Liver (tissue), 9 donors: ENCODE results near the gene STAMBPL1. TPM values are rescaled to one million over a fixed set of nuclear protein-coding genes. Genes with fewer than 3 reads are reported as not detected.

Experiments
- DNase-seq: peaks from one replicate; pipeline ENCODE4 v3.0.0-alpha.2; 2017; ENCODE audit warnings: low spot score
- H3K27ac ChIP-seq, 2 donors: one replicate each; pipeline ENCODE4 v1.7.0; 2013; ENCODE audit warnings: inconsistent platforms in 2 of 2, low read length in 2 of 2, control low read depth in 1 of 2, low read depth in 1 of 2, mild to moderate bottlenecking in 1 of 2
- H3K27me3 ChIP-seq, 4 donors: one replicate each; pipeline versions ENCODE4 v1.6.1 to v1.7.0; 2013; ENCODE audit warnings: low read length in 3 of 4, inconsistent platforms in 1 of 4, mild to moderate bottlenecking in 1 of 4, moderate library complexity in 1 of 4; ENCODE audit not compliant: control insufficient read depth in 4 of 4, insufficient read depth in 4 of 4
- H3K36me3 ChIP-seq, 4 donors: one replicate each; pipeline versions ENCODE4 v1.6.1 to v1.7.0; 2013; ENCODE audit warnings: low read length in 3 of 4, mild to moderate bottlenecking in 3 of 4, low read depth in 1 of 4, moderate library complexity in 1 of 4; ENCODE audit not compliant: control insufficient read depth in 4 of 4, insufficient read depth in 3 of 4
- H3K4me1 ChIP-seq, 4 donors: one replicate each; pipeline versions ENCODE4 v1.6.1 to v1.7.0; 2013; ENCODE audit warnings: low read length in 3 of 4, mild to moderate bottlenecking in 3 of 4, moderate library complexity in 1 of 4; ENCODE audit not compliant: control insufficient read depth in 4 of 4, insufficient read depth in 4 of 4
- H3K4me3 ChIP-seq, 3 donors: one replicate each; pipeline versions ENCODE4 v1.6.1 to v1.7.0; 2013; ENCODE audit warnings: low read length in 3 of 3, control low read depth in 1 of 3, low read depth in 1 of 3, mild to moderate bottlenecking in 1 of 3
- H3K9ac ChIP-seq, 2 donors: one replicate each; pipeline ENCODE4 v1.7.0; 2013; ENCODE audit warnings: low read length in 2 of 2, mild to moderate bottlenecking in 2 of 2, moderate library complexity in 2 of 2, control low read depth in 1 of 2, low read depth in 1 of 2
- H3K9me3 ChIP-seq, 4 donors: one replicate each; pipeline versions ENCODE4 v1.6.1 to v1.7.0; 2013; ENCODE audit warnings: low read length in 3 of 4; ENCODE audit not compliant: control insufficient read depth in 4 of 4
- EGR1 ChIP-seq, 2 donors: IDR thresholded peaks; 2 replicates each; pipeline ENCODE4 v1.6.1; 2016 to 2018; ENCODE audit warnings: antibody characterized with exemption in 2 of 2, low read depth in 2 of 2
- FOXA1 ChIP-seq: IDR thresholded peaks from 2 replicates; pipeline ENCODE4 v1.6.1; 2016; ENCODE audit warnings: antibody characterized with exemption
- FOXA2 ChIP-seq: IDR thresholded peaks from 2 replicates; pipeline ENCODE4 v1.6.1; 2016; ENCODE audit warnings: antibody characterized with exemption
- HNF4A ChIP-seq, 2 donors: conservative IDR thresholded peaks; 2 replicates each; pipeline ENCODE4 v1.6.1; 2016; ENCODE audit warnings: antibody characterized with exemption in 2 of 2, mild to moderate bottlenecking in 2 of 2
- HNF4G ChIP-seq: IDR thresholded peaks from 2 replicates; pipeline ENCODE4 v1.6.1; 2016; ENCODE audit warnings: antibody characterized with exemption
- JUND ChIP-seq, 2 donors: IDR thresholded peaks; 2 replicates each; pipeline ENCODE4 v1.6.1; 2016; ENCODE audit warnings: antibody characterized with exemption in 2 of 2
- NR2F2 ChIP-seq: IDR thresholded peaks from 2 replicates; pipeline ENCODE4 v1.6.1; 2016; ENCODE audit warnings: antibody characterized with exemption
- RAD21 ChIP-seq, 2 donors: IDR thresholded peaks; 2 replicates each; pipeline ENCODE4 v1.6.1; 2016; ENCODE audit warnings: antibody characterized with exemption in 2 of 2, mild to moderate bottlenecking in 2 of 2
- RXRA ChIP-seq, 2 donors: IDR thresholded peaks; 2 replicates each; pipeline ENCODE4 v1.6.1; 2017 to 2018; ENCODE audit warnings: antibody characterized with exemption in 2 of 2, mild to moderate bottlenecking in 1 of 2
- SP1 ChIP-seq: IDR thresholded peaks from 2 replicates; pipeline ENCODE4 v1.6.1; 2018; ENCODE audit warnings: antibody characterized with exemption, mild to moderate bottlenecking
- TAF1 ChIP-seq: conservative IDR thresholded peaks from 2 replicates; pipeline ENCODE4 v1.6.1; 2016; ENCODE audit warnings: antibody characterized with exemption, mild to moderate bottlenecking
- YY1 ChIP-seq: IDR thresholded peaks from 2 replicates; pipeline ENCODE4 v1.6.1; 2016; ENCODE audit warnings: antibody characterized with exemption, mild to moderate bottlenecking
- ZBTB33 ChIP-seq: IDR thresholded peaks from 2 replicates; pipeline ENCODE4 v1.6.1; 2016; ENCODE audit warnings: antibody characterized with exemption
- WGBS: extraction: QIAGEN DNeasy Blood & Tissue Kit; methylation state at CpG from one replicate; pipeline ENCODE4 v1.1.7; 2013; 5-methylcytosine and 5-hydroxymethylcytosine counted together
- polyA plus RNA-seq, 2 donors: library from polyadenylated mRNA; stranded (reverse) in 1 of 2; unstranded in 1 of 2; fragments of 200-250 nt in 1 of 2; fragments of >200 nt in 1 of 2; fragmentation: Nextera tagmentation in 1 of 2; extraction: Ambion mirVana in 1 of 2; gene quantifications; one replicate each; pipeline versions ENCODE4 v1.2.1 to v1.2.3, GENCODE V29; 2013 to 2015
- total RNA-seq, 2 donors: library from RNA; depleted of rRNA; stranded (reverse); fragments of >200 nt; gene quantifications; one replicate each; pipeline ENCODE4 v1.2.3, GENCODE V29; 2014
- TF ChIP-seq, protein P1 (sequence below): fragments of 150-350 bp; IDR thresholded peaks from 2 replicates; pipeline ENCODE4 v1.5.1; 2017; ENCODE audit warnings: improper control_type of control experiment, low read depth, low read length; ENCODE audit not compliant: missing input control
- TF ChIP-seq, protein P2 (sequence below): IDR thresholded peaks from 2 replicates; pipeline ENCODE4 v1.6.1; 2016; ENCODE audit warnings: antibody characterized with exemption, mild to moderate bottlenecking
- TF ChIP-seq, protein P3 (sequence below): IDR thresholded peaks from 2 replicates; pipeline ENCODE4 v1.6.1; 2016; ENCODE audit warnings: antibody characterized with exemption
- donor health status: healthy.
- donor health status: healthy.
- donor health status: healthy.
- donor health status: healthy.
- donor health status: healthy.

The STAMBPL1 gene
- total and polyA plus RNA-seq, 4 donors, result 1.3 to 8.0 (median 3.7) TPM

DNA sequence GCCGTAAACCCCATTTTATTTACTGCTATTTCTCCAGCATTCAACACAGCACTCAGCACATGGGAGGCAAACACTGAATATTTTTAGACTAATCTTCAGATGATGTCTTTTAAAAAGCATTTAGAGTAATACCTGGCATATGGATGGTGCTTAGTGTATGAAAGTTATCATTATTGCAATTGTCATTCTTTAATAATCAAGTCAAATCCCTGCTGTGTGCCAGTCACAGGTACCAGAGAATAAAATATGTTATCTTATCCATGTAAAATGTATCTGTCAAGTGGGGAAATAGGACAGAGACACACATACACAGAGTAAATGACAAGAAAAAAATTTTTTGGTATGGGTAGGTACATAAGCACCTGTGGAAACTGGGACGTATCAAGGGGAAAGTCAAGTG, 46.9 kb upstream of the STAMBPL1 start:
- 94% methylated on average over 2 of the region's 2 CpGs for WGBS
- Histone ChIP-seq H3K4me3 (no peak overlapping the region), H3K27me3 (no peaks in the 10 kb centered on the region), H3K36me3 (no peaks in the 10 kb centered on the region), H3K27ac (no peak overlapping the region), H3K9ac (no peak overlapping the region), H3K4me1 (peaks cover 0 to 3% (median under 1%) of the 10 kb centered on the region in 4 donors), H3K9me3 (no peaks in the 10 kb centered on the region)
- DNase-seq, result no peak
- TF ChIP-seq TAF1 (no peak), YY1 (no peak), FOXA1 (no peak), SP1 (no peak), RXRA (IDR thresholded peaks at IDR 0.05) (no peak), EGR1 (IDR thresholded peaks at IDR 0.05; ENCODE audit: low read depth in 2 of 2) (no peak), NR2F2 (no peak), JUND (IDR thresholded peaks at IDR 0.05) (no peak), HNF4A (conservative IDR thresholded peaks at IDR 0.05) (no peak), ZBTB33 (no peak), FOXA2 (no peak), RAD21 (IDR thresholded peaks at IDR 0.05) (no peak)

DNA sequence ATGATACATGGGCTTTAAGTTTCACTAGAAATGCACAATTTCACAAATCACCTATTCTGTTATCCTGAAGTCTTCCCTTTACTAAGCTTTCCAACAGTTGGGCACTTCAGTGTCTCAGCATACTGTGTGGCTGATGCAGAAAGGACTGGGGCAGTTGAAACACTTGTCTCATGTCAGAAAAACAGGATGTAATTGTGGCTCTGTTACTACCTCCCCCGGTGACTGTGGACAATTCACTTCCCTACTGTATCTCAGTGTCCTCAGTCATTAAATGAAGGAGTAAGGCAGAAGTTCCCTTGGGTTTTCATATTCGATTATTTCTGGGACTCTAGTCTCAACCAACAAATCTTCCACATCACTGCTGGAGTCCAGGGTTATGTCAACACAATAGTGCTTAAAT, 46.3 kb upstream of the STAMBPL1 start:
- H3K9ac ChIP-seq, result no peak overlapping the region
- no peaks in the 10 kb centered on the region for H3K36me3 ChIP-seq
- no peaks in the 10 kb centered on the region for H3K4me1 ChIP-seq
- WGBS, result 48% methylated on average over 2 of the region's 2 CpGs
- no peak for DNase-seq
- H3K27ac ChIP-seq, result no peak overlapping the region
- no peak overlapping the region for H3K4me3 ChIP-seq
- H3K27me3 ChIP-seq, result no peaks in the 10 kb centered on the region
- TF ChIP-seq SP1, result no peak
- TF ChIP-seq RAD21 (IDR thresholded peaks at IDR 0.05), result no peak
- TF ChIP-seq HNF4G, result no peak
- no peak for TF ChIP-seq YY1
- no peak for TF ChIP-seq NR2F2
- TF ChIP-seq RXRA (IDR thresholded peaks at IDR 0.05), result no peak
- TF ChIP-seq EGR1 (IDR thresholded peaks at IDR 0.05; ENCODE audit: low read depth in 2 of 2), result no peak
- no peak for TF ChIP-seq JUND (IDR thresholded peaks at IDR 0.05)
- TF ChIP-seq, protein P1, sequence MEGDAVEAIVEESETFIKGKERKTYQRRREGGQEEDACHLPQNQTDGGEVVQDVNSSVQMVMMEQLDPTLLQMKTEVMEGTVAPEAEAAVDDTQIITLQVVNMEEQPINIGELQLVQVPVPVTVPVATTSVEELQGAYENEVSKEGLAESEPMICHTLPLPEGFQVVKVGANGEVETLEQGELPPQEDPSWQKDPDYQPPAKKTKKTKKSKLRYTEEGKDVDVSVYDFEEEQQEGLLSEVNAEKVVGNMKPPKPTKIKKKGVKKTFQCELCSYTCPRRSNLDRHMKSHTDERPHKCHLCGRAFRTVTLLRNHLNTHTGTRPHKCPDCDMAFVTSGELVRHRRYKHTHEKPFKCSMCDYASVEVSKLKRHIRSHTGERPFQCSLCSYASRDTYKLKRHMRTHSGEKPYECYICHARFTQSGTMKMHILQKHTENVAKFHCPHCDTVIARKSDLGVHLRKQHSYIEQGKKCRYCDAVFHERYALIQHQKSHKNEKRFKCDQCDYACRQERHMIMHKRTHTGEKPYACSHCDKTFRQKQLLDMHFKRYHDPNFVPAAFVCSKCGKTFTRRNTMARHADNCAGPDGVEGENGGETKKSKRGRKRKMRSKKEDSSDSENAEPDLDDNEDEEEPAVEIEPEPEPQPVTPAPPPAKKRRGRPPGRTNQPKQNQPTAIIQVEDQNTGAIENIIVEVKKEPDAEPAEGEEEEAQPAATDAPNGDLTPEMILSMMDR, result no peak
- TF ChIP-seq, protein P2, sequence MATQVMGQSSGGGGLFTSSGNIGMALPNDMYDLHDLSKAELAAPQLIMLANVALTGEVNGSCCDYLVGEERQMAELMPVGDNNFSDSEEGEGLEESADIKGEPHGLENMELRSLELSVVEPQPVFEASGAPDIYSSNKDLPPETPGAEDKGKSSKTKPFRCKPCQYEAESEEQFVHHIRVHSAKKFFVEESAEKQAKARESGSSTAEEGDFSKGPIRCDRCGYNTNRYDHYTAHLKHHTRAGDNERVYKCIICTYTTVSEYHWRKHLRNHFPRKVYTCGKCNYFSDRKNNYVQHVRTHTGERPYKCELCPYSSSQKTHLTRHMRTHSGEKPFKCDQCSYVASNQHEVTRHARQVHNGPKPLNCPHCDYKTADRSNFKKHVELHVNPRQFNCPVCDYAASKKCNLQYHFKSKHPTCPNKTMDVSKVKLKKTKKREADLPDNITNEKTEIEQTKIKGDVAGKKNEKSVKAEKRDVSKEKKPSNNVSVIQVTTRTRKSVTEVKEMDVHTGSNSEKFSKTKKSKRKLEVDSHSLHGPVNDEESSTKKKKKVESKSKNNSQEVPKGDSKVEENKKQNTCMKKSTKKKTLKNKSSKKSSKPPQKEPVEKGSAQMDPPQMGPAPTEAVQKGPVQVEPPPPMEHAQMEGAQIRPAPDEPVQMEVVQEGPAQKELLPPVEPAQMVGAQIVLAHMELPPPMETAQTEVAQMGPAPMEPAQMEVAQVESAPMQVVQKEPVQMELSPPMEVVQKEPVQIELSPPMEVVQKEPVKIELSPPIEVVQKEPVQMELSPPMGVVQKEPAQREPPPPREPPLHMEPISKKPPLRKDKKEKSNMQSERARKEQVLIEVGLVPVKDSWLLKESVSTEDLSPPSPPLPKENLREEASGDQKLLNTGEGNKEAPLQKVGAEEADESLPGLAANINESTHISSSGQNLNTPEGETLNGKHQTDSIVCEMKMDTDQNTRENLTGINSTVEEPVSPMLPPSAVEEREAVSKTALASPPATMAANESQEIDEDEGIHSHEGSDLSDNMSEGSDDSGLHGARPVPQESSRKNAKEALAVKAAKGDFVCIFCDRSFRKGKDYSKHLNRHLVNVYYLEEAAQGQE, result no peak
- TF ChIP-seq, protein P3, sequence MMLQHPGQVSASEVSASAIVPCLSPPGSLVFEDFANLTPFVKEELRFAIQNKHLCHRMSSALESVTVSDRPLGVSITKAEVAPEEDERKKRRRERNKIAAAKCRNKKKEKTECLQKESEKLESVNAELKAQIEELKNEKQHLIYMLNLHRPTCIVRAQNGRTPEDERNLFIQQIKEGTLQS, result no peak
- no peaks in the 10 kb centered on the region for H3K9me3 ChIP-seq
